ENCODE results near the gene MED14. TPM values are rescaled to one million over a fixed set of nuclear protein-coding genes. Genes with fewer than 3 reads are reported as not detected.

The MED14 gene
- total RNA-seq, 1 donor = 29.4 TPM

- DNase-seq (ENCODE audit: low read depth) = no peak
- no peak overlapping the region for H3K4me3 ChIP-seq (ENCODE audit: low read depth, low read length)
- TF ChIP-seq CTCF (IDR thresholded peaks at IDR 0.05; ENCODE audit: insufficient read depth, low read depth, low read length) = no peak
Measured at GRCh38 chrX:40684092-40684491, 51.2 kb downstream of the MED14 start.

GRCh38 chrX:40683245-40683644 is 52.1 kb downstream of the MED14 start:
- H3K4me3 ChIP-seq (ENCODE audit: low read depth, low read length) = no peak overlapping the region
- TF ChIP-seq CTCF (IDR thresholded peaks at IDR 0.05; ENCODE audit: insufficient read depth, low read depth, low read length) = no peak
- peak; percentile 12 for DNase-seq (ENCODE audit: low read depth)

- no peak for DNase-seq (ENCODE audit: low read depth)
- no peak overlapping the region for H3K4me3 ChIP-seq (ENCODE audit: low read depth, low read length)
- no peak for TF ChIP-seq CTCF (IDR thresholded peaks at IDR 0.05; ENCODE audit: insufficient read depth, low read depth, low read length)
Measured at GRCh38 chrX:40671126-40671525, 64.2 kb downstream of the MED14 start.

GRCh38 chrX:40663880-40664630 is 71.3 kb downstream of the MED14 start:
- H3K4me3 ChIP-seq (ENCODE audit: low read depth, low read length) = no peak overlapping the region
- peak; percentile 47 for DNase-seq (ENCODE audit: low read depth)
- peak; percentile 47 for TF ChIP-seq CTCF (IDR thresholded peaks at IDR 0.05; ENCODE audit: insufficient read depth, low read depth, low read length)

- H3K4me3 ChIP-seq (ENCODE audit: low read depth, low read length) = no peak overlapping the region
- no peak for DNase-seq (ENCODE audit: low read depth)
- TF ChIP-seq CTCF (IDR thresholded peaks at IDR 0.05; ENCODE audit: insufficient read depth, low read depth, low read length) = no peak
Measured at GRCh38 chrX:40663078-40663740, 72.1 kb downstream of the MED14 start.

- DNase-seq (ENCODE audit: low read depth) = no peak
- no peak for TF ChIP-seq CTCF (IDR thresholded peaks at IDR 0.05; ENCODE audit: insufficient read depth, low read depth, low read length)
- H3K4me3 ChIP-seq (ENCODE audit: low read depth, low read length) = no peak overlapping the region
Measured at GRCh38 chrX:40661489-40661888, 73.9 kb downstream of the MED14 start.
